Measurements from ENCODE around the gene GSTCD. TPM values are rescaled to one million over a fixed set of nuclear protein-coding genes. Genes with fewer than 3 reads are reported as not detected.

GSTCD gene
- total RNA-seq, 2 donors from 2014 or later = 3.4 to 4.4 TPM

DNA sequence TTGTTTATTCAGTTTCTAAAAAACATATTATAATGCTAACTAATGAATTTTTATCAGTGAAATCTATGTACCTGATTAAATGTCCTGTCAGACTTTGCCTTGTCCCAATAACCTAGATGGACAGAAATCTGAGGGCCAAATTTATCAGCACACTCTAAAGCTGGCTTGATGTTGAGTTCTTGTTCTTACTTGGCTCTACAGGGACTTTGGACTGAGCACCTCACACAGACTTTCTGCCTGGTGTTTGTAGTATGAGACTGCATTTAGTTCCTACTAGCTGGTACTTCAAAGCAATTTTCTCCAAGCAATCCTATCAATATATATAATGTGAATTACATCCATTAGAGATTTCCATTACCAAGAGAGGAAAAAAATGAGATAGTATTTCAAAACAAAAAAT, 37.9 kb upstream of the GSTCD start:
- Histone ChIP-seq H3K4me3 (no peak overlapping the region), H3K36me3 (no peaks in the 10 kb centered on the region), H3K27ac (no peak overlapping the region), H3K27me3 (no peaks in the 10 kb centered on the region), H3K9me3 (no peaks in the 10 kb centered on the region), H3K4me1 (no peaks in the 10 kb centered on the region)
- DNase-seq (ENCODE audit: low spot score) = no peak
- TF ChIP-seq, protein P1, sequence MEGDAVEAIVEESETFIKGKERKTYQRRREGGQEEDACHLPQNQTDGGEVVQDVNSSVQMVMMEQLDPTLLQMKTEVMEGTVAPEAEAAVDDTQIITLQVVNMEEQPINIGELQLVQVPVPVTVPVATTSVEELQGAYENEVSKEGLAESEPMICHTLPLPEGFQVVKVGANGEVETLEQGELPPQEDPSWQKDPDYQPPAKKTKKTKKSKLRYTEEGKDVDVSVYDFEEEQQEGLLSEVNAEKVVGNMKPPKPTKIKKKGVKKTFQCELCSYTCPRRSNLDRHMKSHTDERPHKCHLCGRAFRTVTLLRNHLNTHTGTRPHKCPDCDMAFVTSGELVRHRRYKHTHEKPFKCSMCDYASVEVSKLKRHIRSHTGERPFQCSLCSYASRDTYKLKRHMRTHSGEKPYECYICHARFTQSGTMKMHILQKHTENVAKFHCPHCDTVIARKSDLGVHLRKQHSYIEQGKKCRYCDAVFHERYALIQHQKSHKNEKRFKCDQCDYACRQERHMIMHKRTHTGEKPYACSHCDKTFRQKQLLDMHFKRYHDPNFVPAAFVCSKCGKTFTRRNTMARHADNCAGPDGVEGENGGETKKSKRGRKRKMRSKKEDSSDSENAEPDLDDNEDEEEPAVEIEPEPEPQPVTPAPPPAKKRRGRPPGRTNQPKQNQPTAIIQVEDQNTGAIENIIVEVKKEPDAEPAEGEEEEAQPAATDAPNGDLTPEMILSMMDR (IDR thresholded peaks at IDR 0.05) = no peak

DNA sequence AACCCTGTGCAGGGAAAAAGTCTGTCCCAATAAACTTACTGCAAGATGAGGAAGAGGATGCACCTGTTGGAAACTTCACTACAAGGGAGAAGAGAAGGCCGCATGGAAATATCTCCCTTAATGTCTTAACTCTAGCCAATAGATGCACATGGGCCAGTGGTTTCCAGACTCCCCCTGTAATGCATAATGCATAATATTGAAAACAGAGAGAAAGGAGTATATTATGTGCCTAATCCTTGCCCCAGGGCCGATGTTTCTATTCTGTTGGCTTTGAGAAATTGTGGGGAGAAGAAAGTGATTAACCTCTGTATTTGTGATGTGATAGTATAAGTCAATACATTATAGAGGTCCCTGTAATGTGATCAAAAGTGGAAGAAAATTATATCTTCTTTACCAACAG, 37.3 kb upstream of the GSTCD start:
- TF ChIP-seq, protein P1 (IDR thresholded peaks at IDR 0.05) = no peak
- Histone ChIP-seq H3K9me3 (no peaks in the 10 kb centered on the region), H3K27me3 (no peaks in the 10 kb centered on the region), H3K4me3 (no peak overlapping the region), H3K4me1 (no peaks in the 10 kb centered on the region), H3K36me3 (no peaks in the 10 kb centered on the region), H3K27ac (no peak overlapping the region)
- DNase-seq (ENCODE audit: low spot score) = no peak

DNA sequence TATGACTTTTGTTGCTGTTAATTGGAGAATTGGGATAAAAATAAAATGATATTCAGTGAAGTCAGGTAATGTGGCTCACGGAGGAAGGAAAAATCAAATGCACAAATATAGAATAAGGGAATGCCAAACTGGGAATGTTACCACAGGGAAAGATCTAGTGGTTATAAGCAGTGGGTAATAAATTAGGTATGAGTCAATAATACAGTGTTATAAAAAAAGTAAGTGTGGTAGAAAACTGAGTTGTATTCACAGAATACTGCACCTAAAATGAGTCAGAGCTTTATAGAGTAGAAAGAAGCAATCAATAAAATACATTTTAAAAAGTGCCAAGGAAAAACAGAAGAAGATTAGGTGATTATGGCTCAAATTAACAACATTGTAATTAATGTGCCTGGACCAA, 34.6 kb upstream of the GSTCD start:
- TF ChIP-seq, protein P1 (IDR thresholded peaks at IDR 0.05) = no peak
- H3K4me1 ChIP-seq = no peaks in the 10 kb centered on the region
- H3K9me3 ChIP-seq = no peaks in the 10 kb centered on the region
- no peak overlapping the region for H3K4me3 ChIP-seq
- H3K27me3 ChIP-seq = no peaks in the 10 kb centered on the region
- no peak overlapping the region for H3K27ac ChIP-seq
- DNase-seq (ENCODE audit: low spot score) = no peak
- no peaks in the 10 kb centered on the region for H3K36me3 ChIP-seq

DNA sequence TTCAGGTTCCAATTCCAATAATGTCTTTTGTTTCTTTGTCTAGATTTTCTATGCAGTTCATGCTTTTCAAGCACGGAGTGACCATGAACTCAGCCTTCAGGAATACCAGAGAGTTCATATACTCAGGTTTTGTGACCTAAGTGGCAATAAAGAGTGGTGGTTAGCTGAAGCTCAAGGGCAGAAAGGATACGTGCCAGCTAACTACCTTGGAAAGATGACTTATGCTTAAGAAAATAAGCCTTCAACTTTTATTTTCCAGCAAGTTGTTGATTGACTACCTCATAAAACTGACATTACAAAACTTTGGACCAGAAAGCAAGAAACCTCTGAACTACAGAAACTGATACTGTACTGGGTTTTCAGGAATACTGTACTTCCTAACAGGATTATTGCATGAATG, 30.9 kb upstream of the GSTCD start:
- TF ChIP-seq, protein P1 (IDR thresholded peaks at IDR 0.05) = no peak
- H3K9me3 ChIP-seq = no peaks in the 10 kb centered on the region
- no peaks in the 10 kb centered on the region for H3K27me3 ChIP-seq
- no peaks in the 10 kb centered on the region for H3K4me1 ChIP-seq
- no peak overlapping the region for H3K27ac ChIP-seq
- peaks cover 5% of the 10 kb centered on the region for H3K36me3 ChIP-seq
- no peak overlapping the region for H3K4me3 ChIP-seq
- no peak for DNase-seq (ENCODE audit: low spot score)

DNA sequence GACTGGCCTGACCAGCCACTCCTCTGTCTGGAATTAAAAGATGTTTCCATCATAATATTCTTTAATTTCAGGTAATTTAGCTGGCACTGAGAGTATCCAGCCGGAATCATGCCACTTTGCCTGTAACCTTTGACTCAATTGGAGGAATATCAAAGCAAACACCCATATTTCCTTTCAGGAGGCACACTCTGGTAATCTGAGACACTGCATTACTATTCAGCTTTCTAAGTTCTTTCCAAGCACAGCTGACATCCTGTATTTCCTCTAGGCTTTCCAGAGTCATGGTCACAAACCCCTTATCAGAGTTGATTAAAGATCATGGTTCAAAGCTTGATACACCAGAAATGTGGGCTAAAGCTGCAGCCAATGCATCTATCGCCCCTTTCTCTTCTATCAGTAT, 29.4 kb upstream of the GSTCD start:
- Histone ChIP-seq H3K4me3 (no peak overlapping the region), H3K27me3 (no peaks in the 10 kb centered on the region), H3K9me3 (no peaks in the 10 kb centered on the region), H3K4me1 (no peaks in the 10 kb centered on the region), H3K36me3 (peaks cover 11% of the 10 kb centered on the region), H3K27ac (no peak overlapping the region)
- DNase-seq (ENCODE audit: low spot score) = no peak
- TF ChIP-seq, protein P1 (IDR thresholded peaks at IDR 0.05) = no peak

DNA sequence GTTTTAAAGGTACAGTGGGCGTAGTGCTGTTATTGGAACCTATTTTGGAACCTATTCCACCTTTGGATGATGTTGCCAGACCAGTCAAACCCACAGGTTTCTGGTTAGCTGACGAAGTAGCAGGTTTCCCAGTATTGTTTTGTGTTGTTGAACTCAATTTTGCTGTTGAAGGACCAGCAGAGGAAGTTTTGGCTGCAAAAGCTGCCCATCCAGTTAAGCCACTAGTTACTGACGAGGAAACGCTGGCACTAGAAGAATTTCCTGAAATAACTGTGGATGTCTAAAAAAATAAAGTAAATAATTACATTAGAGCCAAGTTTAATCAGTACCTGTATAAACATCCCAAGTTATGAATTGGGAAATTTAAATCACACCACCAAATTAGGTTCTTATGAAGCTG, 25.5 kb upstream of the GSTCD start:
- no peaks in the 10 kb centered on the region for H3K4me1 ChIP-seq
- DNase-seq (ENCODE audit: low spot score) = no peak
- TF ChIP-seq, protein P1 (IDR thresholded peaks at IDR 0.05) = no peak
- peaks cover 35% of the 10 kb centered on the region for H3K36me3 ChIP-seq
- H3K9me3 ChIP-seq = no peaks in the 10 kb centered on the region
- no peak overlapping the region for H3K4me3 ChIP-seq
- no peak overlapping the region for H3K27ac ChIP-seq
- no peaks in the 10 kb centered on the region for H3K27me3 ChIP-seq

All from right atrium auricular region (tissue), 2 donors.